ENCODE results near the gene CES2.

- TF ChIP-seq CTCF (IDR thresholded peaks at IDR 0.05) (no peak), EZH2 (IDR thresholded peaks at IDR 0.05; ENCODE audit: borderline replicate concordance, insufficient read depth, low read depth, low read length, poor library complexity, severe bottlenecking) (no peak)
Measured at GRCh38 chr16:66902648-66903543, 32.4 kb upstream of the CES2 start.

Measured in B cell (primary cell).